NCI-H460 (cell line): Measurements from ENCODE around the gene OS9. TPM values are rescaled to one million over a fixed set of nuclear protein-coding genes. Genes with fewer than 3 reads are reported as not detected.

Experiments
- DNase-seq: peaks from one replicate; pipeline ENCODE4 v3.0.0-alpha.2; 2016; ENCODE audit warnings: low read depth; ENCODE audit errors: extremely low read depth
- total RNA-seq: library from RNA; depleted of rRNA; stranded (reverse); fragments of >200 nt; shearing (Covaris generic); gene quantifications from 2 replicates; pipeline ENCODE4 v1.2.3, GENCODE V29; 2014

The OS9 gene
- total RNA-seq, 1 experiment from 2014 or later, result 214 TPM

DNA sequence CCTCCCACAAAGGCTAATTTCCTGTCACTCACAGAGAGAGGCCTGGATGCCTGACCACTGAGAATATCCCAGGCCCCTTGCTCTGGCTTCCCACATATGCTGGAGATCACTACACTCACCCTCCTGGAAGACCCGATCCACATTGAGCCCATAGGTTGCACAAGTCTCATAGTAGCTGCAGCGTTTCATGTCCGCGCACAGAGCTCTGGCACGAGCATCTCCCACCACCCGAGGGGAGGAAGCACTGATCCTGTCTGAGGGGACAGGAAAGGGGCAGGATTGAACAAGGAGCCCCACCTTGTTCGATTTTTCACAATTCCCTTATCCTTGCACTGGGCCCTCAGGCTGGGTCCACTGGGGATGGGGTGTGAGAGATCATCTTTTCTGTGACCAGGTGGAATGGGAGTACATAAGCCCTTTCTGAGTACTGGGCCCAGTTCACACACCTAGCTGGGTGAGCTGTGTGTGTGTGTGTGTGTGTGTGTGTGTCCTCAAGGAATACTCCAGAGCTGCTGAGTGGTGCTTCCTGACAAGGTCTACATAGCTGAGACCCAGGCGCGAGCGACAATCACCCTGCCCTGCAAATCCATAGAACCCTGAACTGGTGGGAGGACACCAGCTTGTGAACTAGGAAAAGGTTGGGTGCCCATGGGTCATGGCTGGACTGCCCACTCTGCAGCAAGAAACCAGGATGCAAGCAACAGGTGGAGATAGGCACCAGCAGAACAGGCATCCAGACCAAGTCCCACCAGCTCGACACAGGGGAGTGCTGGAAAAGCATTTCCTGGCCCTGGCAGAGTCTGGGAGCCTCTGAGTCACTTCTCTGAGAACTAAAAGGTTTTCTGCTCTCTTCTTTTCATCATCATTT is 39.0 kb downstream of the OS9 start:
- no peak for DNase-seq

DNA sequence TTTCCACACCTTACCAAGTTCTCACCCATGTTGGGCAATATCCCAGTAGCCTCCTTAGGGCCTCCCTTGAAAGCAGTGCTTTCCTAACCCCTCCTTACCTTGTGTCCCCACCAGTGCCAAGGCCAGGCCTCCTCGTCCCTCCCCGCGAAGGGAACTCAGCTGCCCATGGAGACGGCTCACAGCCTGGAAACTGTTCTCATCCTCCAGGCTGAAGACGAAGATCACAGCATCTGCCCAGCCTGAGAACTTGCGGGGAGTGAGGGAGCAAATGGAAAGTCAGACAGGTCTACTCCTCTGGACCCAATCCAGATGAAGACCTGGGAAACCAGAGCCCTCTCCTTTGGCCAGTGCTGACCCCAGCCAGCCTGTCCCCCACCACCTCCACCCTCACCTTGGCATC is 40.0 kb downstream of the OS9 start:
- no peak for DNase-seq

DNA sequence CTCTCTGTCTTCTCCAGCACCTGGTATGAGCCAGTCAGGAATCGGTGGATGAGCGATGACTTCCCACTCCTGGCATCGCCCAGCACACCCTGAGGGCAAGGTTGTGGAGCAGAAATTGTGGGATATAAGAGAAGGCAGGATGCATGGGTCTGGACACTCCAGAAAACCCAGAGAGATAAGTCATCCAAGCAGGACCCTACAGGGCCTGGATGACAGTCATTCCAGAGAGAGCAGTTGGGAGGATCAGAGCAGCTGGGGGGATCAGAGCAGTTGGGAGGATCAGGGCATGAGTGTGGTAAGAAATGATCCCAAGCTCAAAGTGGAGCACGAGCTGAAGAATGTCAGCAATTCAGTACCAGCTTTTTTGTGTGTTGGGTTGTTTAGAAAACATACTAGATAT is 40.7 kb downstream of the OS9 start:
- DNase-seq, result no peak

GRCh38 chr12:57735198-57735855 is 41.4 kb downstream of the OS9 start:
- no peak for DNase-seq

DNA sequence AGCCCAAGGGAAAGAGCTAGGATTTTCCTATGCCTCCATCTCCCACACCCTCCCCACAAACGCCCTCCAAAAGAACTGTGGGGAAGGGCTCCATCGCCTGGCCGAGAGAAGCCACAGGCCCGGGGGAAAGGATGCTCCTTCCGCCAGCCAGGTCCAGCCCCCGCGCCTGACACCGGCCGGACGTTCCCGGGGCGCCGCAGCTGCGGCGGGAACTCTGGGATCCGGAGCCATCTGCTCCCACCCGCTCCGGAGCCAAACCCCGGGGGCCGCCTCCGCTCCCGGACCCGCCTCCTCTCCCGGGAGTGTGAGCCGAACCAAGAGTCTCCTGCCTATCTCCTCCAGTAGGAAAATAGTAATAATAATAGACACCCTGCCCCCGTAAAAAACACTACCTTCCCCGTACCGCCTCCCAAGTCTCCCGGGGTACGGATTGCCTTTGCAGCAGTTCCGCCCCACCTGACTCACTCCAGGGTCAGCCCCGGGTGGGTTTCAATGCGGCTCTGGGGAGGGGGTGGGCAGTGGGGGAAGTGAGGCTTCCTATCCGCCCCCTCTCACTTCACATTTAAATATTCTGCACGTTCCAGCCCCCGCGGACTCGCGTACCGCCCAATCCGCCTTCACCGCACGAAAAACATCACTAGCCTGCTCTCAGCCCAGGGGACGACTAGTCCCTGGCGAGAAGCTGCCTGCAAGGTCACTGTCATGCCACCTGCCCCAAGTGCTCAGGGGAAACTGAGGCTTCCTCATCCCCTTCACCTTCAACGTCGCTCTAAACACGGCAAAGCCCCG is 42.2 kb downstream of the OS9 start:
- peak; percentile 48 for DNase-seq

- no peak for DNase-seq
Observed at GRCh38 chr12:57736741-57737466, 43.0 kb downstream of the OS9 start.

DNA sequence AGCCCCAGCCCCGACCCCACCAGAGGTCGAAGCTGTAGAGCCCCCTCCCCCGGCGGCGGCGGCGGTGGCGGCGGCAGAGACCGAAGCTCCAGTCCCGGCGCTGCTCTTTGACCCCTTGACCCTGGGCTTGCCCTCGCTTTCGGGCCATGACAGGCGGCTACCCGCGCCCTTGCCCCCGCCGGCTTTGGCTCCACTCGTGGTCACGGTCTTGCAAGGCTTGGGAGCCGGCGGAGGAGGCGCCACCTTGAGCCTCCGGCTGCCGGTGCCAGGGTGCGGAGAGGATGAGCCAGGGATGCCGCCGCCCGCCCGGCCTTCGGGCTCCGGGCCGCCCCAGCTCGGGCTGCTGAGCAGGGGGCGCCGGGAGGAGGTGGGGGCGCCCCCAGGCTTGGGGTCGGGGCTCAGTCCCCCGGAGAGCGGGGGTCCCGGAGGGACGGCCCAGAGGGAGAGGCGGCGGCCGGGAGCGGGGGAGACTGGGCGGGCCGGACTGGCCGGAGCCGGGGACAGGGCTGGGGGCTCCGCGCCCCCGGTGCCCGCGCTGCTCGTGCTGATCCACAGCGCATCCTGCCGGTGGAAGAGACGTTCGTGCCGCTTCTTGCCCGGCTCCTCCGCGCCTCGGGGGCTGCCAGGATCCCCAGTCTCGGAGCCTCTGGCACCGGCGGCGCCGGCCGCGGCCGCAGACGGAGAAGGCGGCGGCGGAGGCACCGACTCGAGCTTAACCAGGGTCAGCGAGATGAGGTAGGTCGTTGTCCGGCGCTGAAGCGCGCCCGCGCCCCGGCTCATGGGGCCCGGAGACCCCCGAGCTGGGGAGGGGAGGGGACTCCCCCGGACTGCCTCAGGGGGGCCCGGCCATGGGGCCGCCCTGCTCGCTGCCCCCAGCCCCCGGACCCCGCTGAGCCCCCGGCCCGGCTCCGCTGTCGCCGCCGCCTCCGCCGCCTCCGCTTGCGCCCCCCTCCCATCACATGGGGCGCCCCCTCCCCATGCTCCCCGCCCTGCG is 43.8 kb downstream of the OS9 start:
- no peak for DNase-seq

- no peak for DNase-seq
Observed at GRCh38 chr12:57738661-57739237, 44.8 kb downstream of the OS9 start, which contains the start of gene AGAP2. Gene AGAP2, minus strand, starts transcription at chr12:57738742. Its CDS starts 496 bp downstream, at chr12:57738246.

DNA sequence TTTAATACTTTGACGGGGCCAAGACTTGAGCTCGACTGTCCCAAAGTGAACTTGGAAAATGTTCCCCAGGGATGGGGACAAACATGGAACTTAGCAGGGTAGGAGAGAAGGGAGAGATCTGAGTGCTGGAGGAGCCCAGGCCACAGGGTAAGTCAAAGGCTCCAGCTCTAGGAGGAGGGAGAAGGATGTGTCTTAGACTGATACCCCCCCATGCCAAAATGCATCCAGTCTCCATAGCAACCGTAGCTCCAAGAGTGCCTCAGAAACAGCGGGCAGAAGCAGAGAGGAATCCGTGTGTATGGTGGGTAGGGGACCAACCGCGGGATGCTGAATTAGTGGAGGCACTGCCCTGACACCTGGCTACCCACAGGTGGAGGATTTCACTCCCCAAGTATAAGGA is 45.5 kb downstream of the OS9 start:
- DNase-seq, result no peak

DNA sequence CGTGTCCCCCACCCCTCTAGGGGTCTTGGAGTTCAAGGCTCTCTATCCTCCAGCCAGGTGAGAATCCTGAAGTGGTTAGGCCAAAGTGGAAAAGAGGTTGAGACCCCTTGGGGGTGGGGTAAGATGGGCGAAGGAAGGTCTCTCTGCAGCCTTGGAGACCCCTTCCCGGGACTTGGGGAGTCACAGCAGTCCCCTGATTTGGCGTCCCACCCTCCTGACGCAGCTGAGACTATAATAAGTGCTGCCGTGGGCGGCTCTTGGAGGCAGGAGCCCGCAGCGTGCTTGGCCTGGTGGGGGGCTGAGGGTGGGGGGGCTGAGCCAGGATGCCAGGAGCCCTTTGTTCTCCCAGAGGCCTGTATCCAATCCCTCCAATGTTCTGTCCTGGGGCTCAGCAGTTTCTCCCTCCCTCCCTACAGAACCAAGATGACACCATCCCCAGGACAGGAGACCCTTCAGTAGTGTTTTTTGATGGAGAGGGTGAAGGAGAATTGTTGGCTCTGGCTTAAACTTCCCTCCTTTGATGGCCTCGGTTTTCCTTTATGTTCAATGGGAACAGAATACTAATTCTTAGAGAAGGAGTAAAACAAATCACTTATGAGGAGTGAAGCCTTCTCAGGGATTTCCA is 46.1 kb downstream of the OS9 start:
- no peak for DNase-seq

DNA sequence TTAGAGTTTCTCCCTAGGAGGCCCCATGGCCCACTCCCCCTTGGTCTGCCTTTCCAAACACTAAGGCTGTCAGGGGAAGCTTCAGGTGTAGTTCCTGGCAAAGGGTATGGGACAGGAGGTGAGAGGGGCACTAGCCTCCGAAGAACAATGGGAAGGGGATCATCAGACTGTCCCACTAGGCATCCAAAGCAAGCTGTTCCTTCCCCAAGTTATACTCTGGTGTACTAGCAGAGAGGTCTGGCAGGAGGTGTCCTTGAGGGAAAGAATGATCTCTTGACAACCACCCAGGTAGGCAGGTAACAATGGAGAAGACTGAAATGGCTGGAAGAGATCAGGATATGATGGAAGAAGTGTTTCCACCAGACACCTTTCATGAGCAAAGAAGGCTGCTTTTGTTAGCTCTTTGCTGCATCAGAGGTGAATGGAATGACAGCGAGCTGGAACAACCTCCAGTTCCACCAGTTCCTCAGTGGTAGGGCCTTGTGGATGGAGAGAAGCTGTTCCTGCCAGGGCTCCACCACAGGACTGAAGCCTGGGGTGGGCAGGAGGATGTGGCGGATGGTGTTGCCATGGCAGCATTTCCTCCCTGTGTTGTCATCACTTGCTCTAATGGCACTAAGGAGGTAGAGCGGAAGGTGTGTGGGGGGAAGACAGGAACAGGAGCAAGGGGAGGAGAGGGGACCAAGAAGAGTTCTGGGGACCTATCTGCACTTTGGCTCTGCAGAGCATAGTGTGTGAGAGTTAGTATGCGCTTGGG is 46.9 kb downstream of the OS9 start:
- no peak for DNase-seq

GRCh38 chr12:57741413-57741789 is 47.5 kb downstream of the OS9 start:
- DNase-seq, result no peak

DNA sequence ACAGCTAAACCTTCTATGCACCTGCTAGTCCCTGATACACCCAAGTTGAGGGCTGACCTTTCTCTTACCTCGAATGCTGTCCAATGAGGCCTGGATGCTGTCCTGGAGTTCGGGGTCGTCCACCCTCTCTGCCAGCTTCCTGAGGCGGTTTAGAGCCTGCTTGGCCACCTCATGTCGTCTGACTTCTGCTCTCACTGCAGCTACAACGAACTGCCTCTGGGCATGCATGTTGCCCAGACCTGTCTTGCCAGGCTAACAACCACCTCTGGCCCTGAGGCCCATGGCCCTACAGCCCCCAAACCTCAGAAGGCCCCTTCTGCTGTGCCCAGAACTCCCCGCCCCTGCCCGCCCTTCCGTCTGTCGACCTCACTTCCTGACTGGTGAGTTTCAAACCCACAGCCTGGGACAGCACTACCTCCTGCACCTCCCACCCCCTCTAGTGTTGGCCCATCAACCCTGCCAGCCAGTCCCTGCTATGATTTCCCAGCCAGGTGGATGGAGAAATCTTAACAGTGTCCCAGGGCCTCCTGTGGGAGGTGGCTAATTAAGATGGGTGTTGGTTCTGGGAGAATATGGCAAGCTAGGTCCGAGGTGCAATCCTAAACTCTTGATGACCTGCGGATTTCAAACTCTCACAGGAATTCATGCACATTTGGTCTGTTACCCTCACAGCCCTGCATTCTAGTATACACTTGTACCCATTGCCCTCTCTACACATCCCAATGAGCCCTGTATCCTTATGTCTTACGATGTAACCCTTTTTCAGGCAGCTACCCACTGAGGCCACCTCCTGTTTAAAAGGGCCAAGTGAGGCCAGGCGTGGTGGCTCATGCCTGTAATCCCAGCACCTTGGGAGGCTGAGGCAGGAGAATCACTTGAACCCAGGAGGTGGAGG is 48.2 kb downstream of the OS9 start:
- no peak for DNase-seq

DNA sequence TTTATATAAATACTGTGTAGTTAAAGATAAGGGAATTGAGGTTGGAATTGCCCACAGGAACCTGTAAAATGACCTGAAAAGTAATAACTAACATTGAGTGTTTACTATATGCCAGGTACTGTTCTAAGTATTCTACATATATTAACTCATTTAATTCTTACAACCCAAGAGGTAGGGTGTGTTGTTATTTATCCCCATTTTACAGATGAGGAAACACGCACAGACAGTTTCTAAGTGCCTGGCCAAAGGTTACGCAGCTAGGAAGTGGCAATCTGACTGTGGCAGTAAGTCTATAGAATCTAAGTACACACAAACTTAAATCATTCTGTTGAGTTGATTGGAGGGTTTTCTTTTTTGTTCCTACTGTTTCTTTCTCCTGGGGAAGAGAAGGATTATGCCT is 49.8 kb downstream of the OS9 start:
- DNase-seq, result no peak

- peak; percentile 77 for DNase-seq
Observed at GRCh38 chr12:57744194-57744776, 50.4 kb downstream of the OS9 start.

GRCh38 chr12:57744777-57745484 is 51.0 kb downstream of the OS9 start, which contains the start of gene TSPAN31:
Gene TSPAN31, plus strand, starts transcription at chr12:57745039. Its CDS starts 116 bp downstream, at chr12:57745155.
- peak; percentile 98 for DNase-seq
